GM12864 (cell line): ENCODE results near the gene GMIP.

ENCODE experiments used
- DNase-seq: peaks from one replicate; pipeline ENCODE4 v3.0.0-alpha.2; 2011; ENCODE audit warnings: low read depth
- H3K4me3 ChIP-seq: 2 replicates; pipeline ENCODE4 v1.5.1; 2011; ENCODE audit warnings: mild to moderate bottlenecking, low read depth, low read length, control low read depth
- CTCF ChIP-seq: IDR thresholded peaks from 2 replicates; pipeline ENCODE4 v1.5.1; 2011; ENCODE audit warnings: low read depth, mild to moderate bottlenecking, moderate library complexity, low read length, control low read depth, inconsistent platforms; ENCODE audit errors: missing control alignments

The GMIP gene

GRCh38 chr19:19591133-19591825 lies 52.2 kb downstream of the GMIP start:
- no peak overlapping the region for H3K4me3 ChIP-seq
- TF ChIP-seq CTCF: no peak
- no peak for DNase-seq

DNA sequence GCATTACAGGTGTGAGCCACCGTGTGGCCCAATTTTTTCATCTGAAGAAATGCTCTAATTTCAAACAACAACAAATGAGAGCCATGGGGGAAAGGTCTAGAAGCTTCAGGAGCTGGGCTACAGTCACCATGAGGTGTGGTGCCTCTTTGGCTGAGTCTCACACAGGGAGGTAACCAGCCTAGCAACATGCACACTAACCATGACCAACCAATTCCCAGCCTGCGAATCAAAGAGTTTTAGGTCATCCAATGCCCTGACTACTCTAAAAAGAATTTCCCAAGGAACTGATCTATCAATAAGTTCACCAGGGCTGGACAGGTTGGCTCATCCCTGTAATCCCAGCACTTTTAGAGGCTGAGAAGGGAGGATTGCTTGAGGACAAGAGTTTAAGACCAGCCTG lies 54.9 kb downstream of the GMIP start:
- no peak for TF ChIP-seq CTCF
- DNase-seq: no peak

DNA sequence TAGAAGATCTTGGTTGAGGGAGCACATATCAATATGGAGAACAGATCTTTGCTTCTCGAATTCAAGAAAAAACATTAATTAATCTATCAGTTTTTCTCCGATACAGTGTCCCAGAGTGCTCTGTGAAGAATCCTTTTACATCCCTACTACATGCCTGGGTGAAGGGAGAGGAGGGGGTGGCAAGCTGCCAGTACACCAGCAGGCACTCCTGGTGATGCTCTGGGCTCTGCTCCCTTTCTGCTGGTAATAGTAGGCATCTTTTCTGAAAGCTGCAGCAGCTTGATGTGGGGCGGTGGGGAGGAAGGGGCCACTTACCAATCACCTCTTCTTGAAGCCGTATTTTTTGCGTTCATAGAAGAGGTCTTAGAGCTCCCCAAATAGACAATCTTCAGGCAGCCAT lies 55.7 kb downstream of the GMIP start:
- TF ChIP-seq CTCF: no peak
- no peak for DNase-seq

More for the DNA sequence above, 54.9 kb downstream of the GMIP start:
- no peak overlapping the region for H3K4me3 ChIP-seq

GRCh38 chr19:19584356-19584755 lies 59.1 kb downstream of the GMIP start:
- DNase-seq: no peak
- no peak for TF ChIP-seq CTCF
- H3K4me3 ChIP-seq: no peak overlapping the region

More for the DNA sequence above, 55.7 kb downstream of the GMIP start:
- H3K4me3 ChIP-seq: no peak overlapping the region

- no peak for TF ChIP-seq CTCF
- no peak for DNase-seq
- no peak overlapping the region for H3K4me3 ChIP-seq
Measured at GRCh38 chr19:19582471-19582870, 61.0 kb downstream of the GMIP start.

GRCh38 chr19:19581391-19581790 lies 62.1 kb downstream of the GMIP start:
- DNase-seq: no peak
- TF ChIP-seq CTCF: no peak
- H3K4me3 ChIP-seq: no peak overlapping the region

DNA sequence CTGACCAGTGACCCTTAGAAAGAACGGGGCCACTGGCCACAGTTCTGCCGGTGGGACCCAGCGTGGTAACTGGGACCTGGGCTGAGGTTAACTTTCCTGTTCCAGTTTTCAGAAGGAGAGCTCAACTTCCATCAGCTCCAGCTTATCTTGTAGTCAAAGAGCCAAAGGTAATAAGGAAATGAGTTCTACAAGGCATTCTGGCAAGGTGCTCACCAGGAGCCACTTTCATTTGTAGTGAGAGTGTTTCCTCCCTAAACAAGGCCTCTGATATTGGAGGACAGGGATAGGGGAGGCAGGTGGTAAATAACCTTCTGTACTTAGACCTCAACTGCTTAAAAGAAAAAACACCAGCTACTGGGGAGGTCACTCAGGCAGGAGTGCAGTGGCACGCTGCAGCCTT lies 63.0 kb downstream of the GMIP start:
- H3K4me3 ChIP-seq: no peak overlapping the region
- DNase-seq: no peak
- TF ChIP-seq CTCF: no peak
